GM12865 (cell line): ENCODE results near the gene RRAGC.
A peak's percentile ranks its signal among the peaks of the same experiment; 100 is the strongest.

Experiments
- DNase-seq: peaks from one replicate; pipeline ENCODE4 v3.0.0; 2010; ENCODE audit warnings: low read depth
- H3K4me3 ChIP-seq: 2 replicates; pipeline ENCODE4 v1.5.1; 2011; ENCODE audit warnings: mild to moderate bottlenecking, low read depth, low read length, control low read depth
- CTCF ChIP-seq: IDR thresholded peaks from 2 replicates; pipeline ENCODE4 v1.5.1; 2011; ENCODE audit warnings: low read length, control low read depth, low read depth, inconsistent platforms; ENCODE audit not compliant: insufficient read depth; ENCODE audit errors: missing control alignments

Gene RRAGC

GRCh38 chr1:38859561-38860453 lies at the start of gene RRAGC:
TSS of gene RRAGC (minus strand) at chr1:38859772. CDS start at chr1:38859646, 126 bp downstream.
- TF ChIP-seq CTCF: no peak
- H3K4me3 ChIP-seq: peak within 1 kb of the TSS; percentile 89
- DNase-seq: peak; percentile 99

GRCh38 chr1:38908821-38909220 lies 49.2 kb upstream of the RRAGC start:
- TF ChIP-seq CTCF: no peak
- no peak for DNase-seq
- no peak overlapping the region for H3K4me3 ChIP-seq

- H3K4me3 ChIP-seq: no peak overlapping the region
- no peak for TF ChIP-seq CTCF
- DNase-seq: no peak
These were observed 46.4 kb upstream of the RRAGC start for GRCh38 chr1:38905985-38906384.

GRCh38 chr1:38899560-38899959 lies 40.0 kb upstream of the RRAGC start:
- no peak overlapping the region for H3K4me3 ChIP-seq
- DNase-seq: no peak
- TF ChIP-seq CTCF: no peak

GRCh38 chr1:38898653-38899230 lies 39.2 kb upstream of the RRAGC start:
- no peak for TF ChIP-seq CTCF
- no peak overlapping the region for H3K4me3 ChIP-seq
- no peak for DNase-seq

- TF ChIP-seq CTCF: no peak
- no peak for DNase-seq
These were observed 36.6 kb upstream of the RRAGC start for GRCh38 chr1:38896169-38896568.

GRCh38 chr1:38892976-38893375 lies 33.4 kb upstream of the RRAGC start:
- TF ChIP-seq CTCF: no peak
- no peak for DNase-seq

More at GRCh38 chr1:38896169-38896568, 36.6 kb upstream of the RRAGC start:
- no peak overlapping the region for H3K4me3 ChIP-seq

More at GRCh38 chr1:38892976-38893375, 33.4 kb upstream of the RRAGC start:
- H3K4me3 ChIP-seq: no peak overlapping the region
